CD4-positive, alpha-beta T cell treated with Interleukin-4 for 1 hour (primary cell): ENCODE measurements around the gene MAN1C1.
"Not testable (repeated sequence)": the region's sequence is repeated elsewhere in the genome, so short reads cannot be mapped to it uniquely, and the experiment has no call there.

ENCODE experiments used
- DNase-seq, 2 donors: peaks; one replicate each; pipeline ENCODE4 v3.0.0-alpha.2; 2020 to 2022

The MAN1C1 gene

DNA sequence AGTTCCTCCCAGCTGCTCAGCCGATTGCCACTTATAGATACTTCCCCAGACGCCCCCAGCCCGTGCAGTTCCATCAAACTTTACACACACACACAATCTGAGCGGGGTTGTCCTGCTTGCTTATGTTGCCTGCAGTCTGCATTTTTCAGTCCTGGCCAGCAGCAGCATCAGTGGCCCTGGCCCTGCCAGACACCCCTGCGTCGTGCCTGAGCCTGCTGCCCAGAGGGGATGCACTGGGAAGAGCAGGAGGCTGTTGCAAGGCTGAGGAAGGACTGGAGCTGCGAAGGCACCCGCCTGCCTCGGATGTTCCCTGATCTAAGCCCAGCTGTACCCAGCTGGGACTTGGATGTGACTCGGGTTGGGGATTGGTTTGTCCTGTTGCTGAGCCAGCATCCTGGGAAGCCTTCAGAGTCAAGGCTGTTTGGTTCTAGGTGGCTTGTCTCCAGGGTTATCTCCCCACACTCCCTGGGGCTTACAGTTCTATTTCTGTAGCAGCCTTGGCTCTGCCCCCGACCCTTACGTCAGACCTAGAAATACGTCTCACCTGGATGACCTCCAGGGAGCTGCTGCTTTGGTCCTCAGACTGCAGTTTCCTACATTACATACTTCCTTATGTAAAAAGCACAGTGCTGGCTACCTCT lies 42.3 kb downstream of the MAN1C1 start:
- DNase-seq, result no peak

DNA sequence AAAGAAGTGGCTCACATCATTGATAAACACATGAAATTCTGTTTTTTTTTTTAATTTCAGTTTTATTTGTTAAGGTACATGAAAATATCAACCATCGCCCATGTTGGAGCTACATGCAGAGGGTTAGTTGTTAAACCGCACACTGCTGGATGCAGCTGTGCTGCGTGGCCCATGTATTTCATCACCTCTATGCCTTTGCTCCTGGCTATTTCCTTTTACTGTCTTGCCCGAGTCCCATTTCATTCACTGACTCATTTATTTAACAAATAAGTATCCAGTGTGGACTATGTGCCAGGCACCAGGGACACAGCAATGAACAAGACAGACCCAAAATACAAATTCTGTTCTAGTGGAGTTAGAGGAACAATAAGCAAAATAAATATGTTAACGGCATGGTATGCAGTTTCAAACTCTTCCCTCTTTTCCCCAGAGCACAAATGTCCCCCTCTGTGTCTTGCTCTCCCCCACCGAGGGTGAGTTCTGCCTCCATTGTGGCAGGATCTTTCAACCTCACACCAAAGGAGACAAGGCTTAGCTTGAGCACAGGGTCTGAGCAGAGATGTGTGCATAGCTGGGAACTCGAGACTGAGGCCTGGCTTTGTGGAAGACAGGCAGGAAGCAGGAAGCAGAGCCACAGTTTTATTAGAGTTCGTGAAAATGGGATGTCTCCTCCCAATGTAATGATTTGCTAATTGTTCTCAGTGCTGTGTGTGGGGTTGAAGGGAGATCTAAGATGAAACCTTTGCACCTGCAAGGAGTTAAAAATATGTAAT lies 44.6 kb downstream of the MAN1C1 start:
- no peak for DNase-seq

DNA sequence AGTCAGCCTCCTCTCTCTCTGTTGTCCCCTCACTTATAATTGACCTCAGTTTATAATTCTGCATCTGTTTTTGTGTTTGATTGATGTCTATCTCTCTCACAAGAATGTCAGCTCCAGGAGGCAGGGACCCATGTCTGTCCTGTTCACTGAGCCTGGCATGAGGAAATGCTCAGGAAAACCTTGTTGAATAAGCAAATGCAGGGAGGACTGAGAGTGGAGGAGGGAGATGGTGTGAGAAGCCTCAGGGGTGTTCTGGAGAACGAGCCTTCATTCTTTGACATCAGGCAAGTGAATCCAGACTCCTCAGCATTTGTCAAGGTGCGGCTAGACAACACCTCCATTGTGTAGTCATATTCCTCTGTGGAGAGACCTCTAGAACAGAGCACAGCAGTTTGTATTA lies 45.5 kb downstream of the MAN1C1 start:
- DNase-seq, result no peak

GRCh38 chr1:25662959-25663358 lies 46.4 kb downstream of the MAN1C1 start:
- not testable (repeated sequence) for DNase-seq

GRCh38 chr1:25664357-25665199 lies 48.0 kb downstream of the MAN1C1 start:
- no peak for DNase-seq

GRCh38 chr1:25666460-25666859 lies 49.9 kb downstream of the MAN1C1 start:
- no peak for DNase-seq

DNA sequence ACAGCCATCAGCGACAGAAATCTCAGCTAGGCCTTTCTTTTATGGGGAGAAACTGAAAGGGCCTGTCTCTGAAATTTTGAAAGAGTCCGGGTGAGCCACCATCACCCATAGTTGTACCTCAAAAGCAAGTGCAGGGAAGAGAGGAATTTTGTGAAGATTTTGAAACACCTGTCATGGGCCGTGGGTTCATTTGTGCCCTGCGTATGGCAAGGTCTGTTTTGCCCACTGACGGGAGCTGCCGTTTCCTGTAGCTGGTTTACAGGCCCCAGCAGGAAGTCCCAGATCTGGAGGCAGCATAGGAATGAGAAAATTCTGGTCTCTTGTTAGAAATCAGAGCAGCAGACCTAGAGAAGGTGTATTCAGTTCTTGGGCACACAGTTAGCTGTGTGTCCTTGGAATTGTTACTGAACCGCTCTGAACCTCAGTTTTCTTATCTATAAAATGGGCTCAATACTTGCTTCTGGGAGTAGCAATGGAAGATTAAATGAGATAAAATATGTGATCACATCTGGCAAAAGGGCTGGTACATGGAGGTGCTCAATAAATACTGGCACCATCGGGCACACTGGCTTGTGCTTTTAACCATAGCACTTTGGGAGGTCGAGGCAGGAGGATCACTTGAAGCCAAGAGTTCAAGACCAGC lies 52.5 kb downstream of the MAN1C1 start:
- DNase-seq, result no peak

GRCh38 chr1:25669781-25670567 lies 53.4 kb downstream of the MAN1C1 start:
- DNase-seq, result no peak

DNA sequence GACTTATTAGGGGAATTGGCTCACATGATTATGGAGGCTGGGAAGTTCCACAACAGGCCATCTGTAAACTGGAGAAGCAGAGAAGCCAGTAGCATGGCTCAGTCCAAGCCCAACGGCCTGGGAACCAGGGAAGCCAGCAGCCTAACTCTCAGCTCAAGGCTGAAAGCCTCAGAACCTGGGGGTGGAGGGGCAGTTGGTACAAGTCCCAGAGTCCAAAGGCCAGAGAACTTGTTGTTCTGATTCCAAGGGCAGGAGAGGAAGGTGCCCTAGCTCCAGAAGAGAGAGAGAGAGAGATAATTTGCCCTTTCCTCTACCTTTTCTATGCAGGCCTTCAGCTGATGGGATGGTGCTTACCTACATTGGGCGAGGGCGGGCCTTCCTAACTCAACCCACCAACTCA lies 55.3 kb downstream of the MAN1C1 start:
- no peak for DNase-seq

- no peak for DNase-seq
These were observed 56.3 kb downstream of the MAN1C1 start for GRCh38 chr1:25672763-25673409.

DNA sequence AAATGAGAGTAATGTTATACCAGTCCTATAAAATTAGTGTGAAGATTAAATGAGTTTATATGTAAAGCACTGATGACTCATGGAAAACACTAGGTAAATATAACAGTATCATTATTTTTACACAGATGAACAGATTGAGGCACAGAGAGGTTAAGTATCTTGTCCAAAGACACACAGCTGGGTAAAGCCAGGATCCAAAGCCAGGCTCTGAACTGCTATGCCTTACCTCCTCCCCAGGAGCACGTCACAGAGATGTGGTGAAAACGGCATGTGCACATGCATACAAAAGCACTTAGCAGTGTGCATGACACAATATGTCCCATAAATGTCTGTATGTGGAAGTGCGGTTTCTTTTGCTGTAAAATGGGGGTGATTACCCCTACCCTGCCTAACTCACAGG lies 56.9 kb downstream of the MAN1C1 start:
- no peak for DNase-seq

GRCh38 chr1:25673962-25674806 lies 57.6 kb downstream of the MAN1C1 start:
- no peak for DNase-seq

GRCh38 chr1:25674807-25675084 lies 58.2 kb downstream of the MAN1C1 start:
- no peak for DNase-seq

DNA sequence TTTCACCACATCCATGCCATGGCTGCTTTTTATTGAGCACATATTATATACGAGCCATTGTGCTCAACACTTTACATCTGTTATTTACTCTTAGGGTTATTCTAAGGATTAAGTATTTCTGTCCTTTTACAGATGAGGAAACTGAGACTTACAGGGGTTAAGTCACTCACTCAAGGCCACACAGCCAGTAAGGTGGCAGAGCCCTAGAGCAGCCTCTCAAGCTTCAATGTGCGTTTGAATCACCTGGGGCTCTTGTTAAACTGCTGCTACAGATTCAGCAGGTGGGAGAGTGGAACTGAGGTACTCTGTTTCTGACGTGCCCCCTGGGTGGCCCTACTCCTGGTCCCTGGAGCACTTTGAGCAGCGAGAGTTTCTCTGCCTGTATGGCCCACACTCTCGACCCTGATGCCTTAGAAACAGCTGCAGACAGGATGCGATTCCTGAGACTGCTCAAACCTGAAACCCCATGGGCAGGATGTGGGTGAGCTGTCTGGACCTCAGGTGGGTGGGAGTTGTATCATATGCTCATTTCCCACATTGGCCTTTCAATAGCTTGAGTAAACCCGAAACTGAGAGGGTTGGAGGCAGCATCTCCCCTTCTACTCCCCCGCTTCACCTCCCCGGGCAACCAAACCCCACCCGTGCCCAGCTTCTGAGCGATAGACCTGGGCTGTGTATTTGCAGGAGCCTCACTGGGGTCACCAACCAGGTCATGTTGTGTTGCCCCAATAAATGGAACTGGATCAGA lies 59.3 kb downstream of the MAN1C1 start:
- DNase-seq, result peak; percentile 61 to 69

DNA sequence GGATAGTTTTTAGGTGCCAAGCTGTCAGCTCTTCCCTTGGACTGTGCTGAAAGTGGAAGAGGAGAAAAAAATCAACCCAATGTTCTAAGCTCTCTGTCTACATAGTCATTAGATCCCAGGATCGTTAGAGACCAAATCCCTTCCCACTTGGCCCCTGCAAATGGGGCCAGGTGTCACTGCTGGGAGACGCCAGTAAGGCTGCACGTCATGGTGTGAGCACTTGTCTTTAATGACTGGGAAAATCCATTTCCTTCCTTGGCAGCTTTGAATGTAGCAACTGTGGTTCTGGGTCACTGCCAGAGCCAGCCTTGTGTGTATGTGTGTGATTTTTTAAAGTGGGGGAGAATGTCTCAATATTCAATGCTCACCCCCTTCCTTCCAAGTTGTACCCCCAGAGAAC lies 59.9 kb downstream of the MAN1C1 start:
- no peak for DNase-seq

DNA sequence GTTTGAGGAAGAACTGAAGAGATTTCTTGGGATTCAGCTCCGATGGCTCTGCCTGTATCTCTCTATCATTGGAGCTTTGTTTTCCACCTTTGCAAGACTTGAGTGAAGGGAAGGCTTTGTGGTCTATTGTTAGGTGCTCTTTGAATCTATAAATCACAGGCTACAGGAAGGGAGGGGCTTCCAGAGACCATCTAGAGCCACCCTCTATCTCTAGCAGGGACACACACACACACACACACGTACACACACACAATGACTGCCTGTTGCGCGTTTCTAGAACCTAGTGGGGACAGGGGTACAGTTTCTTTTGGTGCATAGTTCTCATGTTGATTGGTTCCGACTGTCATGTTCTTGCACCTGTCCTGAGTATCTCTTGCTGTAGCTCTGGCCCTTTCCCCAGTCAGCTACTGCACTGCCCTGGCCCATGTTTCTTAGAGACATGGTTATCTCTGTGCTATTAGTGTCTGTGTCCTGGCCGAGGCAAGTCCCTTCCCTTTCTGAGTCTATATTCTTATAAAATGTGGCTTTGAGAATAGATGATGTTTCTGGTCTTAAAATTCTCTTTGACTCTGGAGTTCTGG lies 60.7 kb downstream of the MAN1C1 start:
- DNase-seq, result peak; percentile 22 to 39

GRCh38 chr1:25679171-25679570 lies 62.6 kb downstream of the MAN1C1 start:
- DNase-seq, result no peak

- DNase-seq, result no peak
These were observed 64.1 kb downstream of the MAN1C1 start for GRCh38 chr1:25680701-25681100.

- DNase-seq, result no peak
These were observed 65.5 kb downstream of the MAN1C1 start for GRCh38 chr1:25682059-25682601.

- DNase-seq, result no peak
These were observed 66.6 kb downstream of the MAN1C1 start for GRCh38 chr1:25683177-25683576.
